Measurements from ENCODE around the gene FGGY. TPM values are rescaled to one million over a fixed set of nuclear protein-coding genes. Genes with fewer than 3 reads are reported as not detected.
"Not testable (repeated sequence)": the region's sequence is repeated elsewhere in the genome, so short reads cannot be mapped to it uniquely, and the experiment has no call there.

The FGGY gene
- total and polyA plus RNA-seq, 4 donors: 5.3 to 25.1 (median 11.9) TPM

GRCh38 chr1:59597420-59598119 is 300.7 kb downstream of the FGGY start:
- Histone ChIP-seq H3K4me1 (ENCODE audit: control insufficient read depth in 1 of 2, insufficient read depth in 2 of 2, low read length in 2 of 2) (peaks cover 0 to 2% of the 10 kb centered on the region in 2 donors), H3K27ac (ENCODE audit: low read depth in 1 of 2, low read length in 2 of 2) (no peak overlapping the region), H3K4me3 (ENCODE audit: low read length in 2 of 2) (no peak overlapping the region), H3K9me3 (ENCODE audit: control insufficient read depth, low read length) (no peaks in the 10 kb centered on the region), H3K36me3 (ENCODE audit: control insufficient read depth in 1 of 2, insufficient read depth in 2 of 2, low read length in 1 of 2) (no peaks in the 10 kb centered on the region), H3K27me3 (ENCODE audit: control insufficient read depth in 1 of 2, insufficient read depth in 2 of 2, low read length in 1 of 2) (no peaks in the 10 kb centered on the region)
- DNase-seq (no peak), ATAC-seq (ENCODE audit: low FRiP score) (no peak)
- 96 to 98% methylated on average over 8 of the region's 8 CpGs for WGBS, 2 donors
- intact Hi-C loops (cut with DNase I): no loop called here

GRCh38 chr1:59598120-59598440 is 301.2 kb downstream of the FGGY start:
- ATAC-seq (ENCODE audit: low FRiP score) (no peak), DNase-seq (no peak)
- Histone ChIP-seq H3K4me3 (ENCODE audit: low read length in 2 of 2) (no peak overlapping the region), H3K36me3 (ENCODE audit: control insufficient read depth in 1 of 2, insufficient read depth in 2 of 2, low read length in 1 of 2) (no peaks in the 10 kb centered on the region), H3K4me1 (ENCODE audit: control insufficient read depth in 1 of 2, insufficient read depth in 2 of 2, low read length in 2 of 2) (peaks cover 0 to 2% of the 10 kb centered on the region in 2 donors), H3K27me3 (ENCODE audit: control insufficient read depth in 1 of 2, insufficient read depth in 2 of 2, low read length in 1 of 2) (no peaks in the 10 kb centered on the region), H3K9me3 (ENCODE audit: control insufficient read depth, low read length) (no peaks in the 10 kb centered on the region), H3K27ac (ENCODE audit: low read depth in 1 of 2, low read length in 2 of 2) (no peak overlapping the region)
- intact Hi-C loops (cut with DNase I): no loop called here

GRCh38 chr1:59601041-59601441 is 304.1 kb downstream of the FGGY start:
- DNase-seq (peak; percentile 58 to 81), ATAC-seq (ENCODE audit: low FRiP score) (no peak)
- intact Hi-C loops (cut with DNase I): no loop called here
- Histone ChIP-seq H3K4me1 (ENCODE audit: control insufficient read depth in 1 of 2, insufficient read depth in 2 of 2, low read length in 2 of 2) (peaks cover 0 to 2% of the 10 kb centered on the region in 2 donors), H3K27me3 (ENCODE audit: control insufficient read depth in 1 of 2, insufficient read depth in 2 of 2, low read length in 1 of 2) (no peaks in the 10 kb centered on the region), H3K4me3 (ENCODE audit: low read length in 2 of 2) (no peak overlapping the region), H3K9me3 (ENCODE audit: control insufficient read depth, low read length) (no peaks in the 10 kb centered on the region), H3K27ac (ENCODE audit: low read depth in 1 of 2, low read length in 2 of 2) (peak overlapping the region in 1 of 2 donors; percentile 61), H3K36me3 (ENCODE audit: control insufficient read depth in 1 of 2, insufficient read depth in 2 of 2, low read length in 1 of 2) (no peaks in the 10 kb centered on the region)
- whole genome bisulfite sequencing, 2 donors: 16 to 25% methylated on average over 11 of the region's 11 CpGs

- Histone ChIP-seq H3K9me3 (ENCODE audit: control insufficient read depth, low read length) (no peaks in the 10 kb centered on the region), H3K4me1 (ENCODE audit: control insufficient read depth in 1 of 2, insufficient read depth in 2 of 2, low read length in 2 of 2) (peaks cover 0 to 2% of the 10 kb centered on the region in 2 donors), H3K4me3 (ENCODE audit: low read length in 2 of 2) (no peak overlapping the region), H3K27me3 (ENCODE audit: control insufficient read depth in 1 of 2, insufficient read depth in 2 of 2, low read length in 1 of 2) (no peaks in the 10 kb centered on the region), H3K36me3 (ENCODE audit: control insufficient read depth in 1 of 2, insufficient read depth in 2 of 2, low read length in 1 of 2) (no peaks in the 10 kb centered on the region), H3K27ac (ENCODE audit: low read depth in 1 of 2, low read length in 2 of 2) (peak overlapping the region in 1 of 2 donors; percentile 60)
- ATAC-seq (ENCODE audit: low FRiP score): no peak
- no peak for DNase-seq
- intact Hi-C loops (cut with DNase I): no loop called here
Observed at GRCh38 chr1:59601811-59602210, 304.9 kb downstream of the FGGY start.

- intact Hi-C loops (cut with DNase I): no loop called here
- Histone ChIP-seq H3K27ac (ENCODE audit: low read depth in 1 of 2, low read length in 2 of 2) (no peak overlapping the region), H3K36me3 (ENCODE audit: control insufficient read depth in 1 of 2, insufficient read depth in 2 of 2, low read length in 1 of 2) (peaks cover 0 to 2% of the 10 kb centered on the region in 2 donors), H3K27me3 (ENCODE audit: control insufficient read depth in 1 of 2, insufficient read depth in 2 of 2, low read length in 1 of 2) (no peaks in the 10 kb centered on the region), H3K4me3 (ENCODE audit: low read length in 2 of 2) (no peak overlapping the region), H3K4me1 (ENCODE audit: control insufficient read depth in 1 of 2, insufficient read depth in 2 of 2, low read length in 2 of 2) (peaks cover 0 to 2% of the 10 kb centered on the region in 2 donors), H3K9me3 (ENCODE audit: control insufficient read depth, low read length) (no peaks in the 10 kb centered on the region)
- ATAC-seq (ENCODE audit: low FRiP score): no peak
- no peak for DNase-seq
Observed at GRCh38 chr1:59604191-59604590, 307.3 kb downstream of the FGGY start.

GRCh38 chr1:59605184-59605583 is 308.3 kb downstream of the FGGY start:
- 92 to 93% methylated on average over 3 of the region's 3 CpGs for WGBS, 2 donors
- no peaks in the 10 kb centered on the region for H3K9me3 ChIP-seq (ENCODE audit: control insufficient read depth, low read length)
- peaks cover 0 to 2% of the 10 kb centered on the region in 2 donors for H3K4me1 ChIP-seq (ENCODE audit: control insufficient read depth in 1 of 2, insufficient read depth in 2 of 2, low read length in 2 of 2)
- ATAC-seq (ENCODE audit: low FRiP score) (no peak), DNase-seq (no peak)
- H3K36me3 ChIP-seq (ENCODE audit: control insufficient read depth in 1 of 2, insufficient read depth in 2 of 2, low read length in 1 of 2): peaks cover 0 to 3% of the 10 kb centered on the region in 2 donors
- no peak overlapping the region for H3K4me3 ChIP-seq (ENCODE audit: low read length in 2 of 2)
- H3K27me3 ChIP-seq (ENCODE audit: control insufficient read depth in 1 of 2, insufficient read depth in 2 of 2, low read length in 1 of 2): no peaks in the 10 kb centered on the region
- intact Hi-C loops (cut with DNase I): no loop called here
- H3K27ac ChIP-seq (ENCODE audit: low read depth in 1 of 2, low read length in 2 of 2): no peak overlapping the region

- Histone ChIP-seq H3K27ac (ENCODE audit: low read depth in 1 of 2, low read length in 2 of 2) (no peak overlapping the region), H3K4me3 (ENCODE audit: low read length in 2 of 2) (no peak overlapping the region), H3K36me3 (ENCODE audit: control insufficient read depth in 1 of 2, insufficient read depth in 2 of 2, low read length in 1 of 2) (peaks cover 0 to 3% of the 10 kb centered on the region in 2 donors), H3K9me3 (ENCODE audit: control insufficient read depth, low read length) (peaks cover 2% of the 10 kb centered on the region), H3K4me1 (ENCODE audit: control insufficient read depth in 1 of 2, insufficient read depth in 2 of 2, low read length in 2 of 2) (peaks cover 0 to 2% of the 10 kb centered on the region in 2 donors), H3K27me3 (ENCODE audit: control insufficient read depth in 1 of 2, insufficient read depth in 2 of 2, low read length in 1 of 2) (no peaks in the 10 kb centered on the region)
- intact Hi-C loops (cut with DNase I): no loop called here
- 0 to 25% methylated on average over 1 of the region's 1 CpG for WGBS, 2 donors
- no peak for ATAC-seq (ENCODE audit: low FRiP score)
- DNase-seq: no peak
Observed at GRCh38 chr1:59605761-59606160, 308.9 kb downstream of the FGGY start.

- Histone ChIP-seq H3K27me3 (ENCODE audit: control insufficient read depth in 1 of 2, insufficient read depth in 2 of 2, low read length in 1 of 2) (no peaks in the 10 kb centered on the region), H3K27ac (ENCODE audit: low read depth in 1 of 2, low read length in 2 of 2) (no peak overlapping the region), H3K4me3 (ENCODE audit: low read length in 2 of 2) (no peak overlapping the region), H3K4me1 (ENCODE audit: control insufficient read depth in 1 of 2, insufficient read depth in 2 of 2, low read length in 2 of 2) (no peaks in the 10 kb centered on the region), H3K9me3 (ENCODE audit: control insufficient read depth, low read length) (peaks cover 2% of the 10 kb centered on the region), H3K36me3 (ENCODE audit: control insufficient read depth in 1 of 2, insufficient read depth in 2 of 2, low read length in 1 of 2) (peaks cover 0 to 3% of the 10 kb centered on the region in 2 donors)
- ATAC-seq (ENCODE audit: low FRiP score): no peak
- DNase-seq: no peak
- intact Hi-C loops (cut with DNase I): no loop called here
- 98 to 100% methylated on average over 1 of the region's 1 CpG for WGBS, 2 donors
Observed at GRCh38 chr1:59609245-59609644, 312.4 kb downstream of the FGGY start.

GRCh38 chr1:59610499-59610898 is 313.6 kb downstream of the FGGY start:
- H3K27ac ChIP-seq (ENCODE audit: low read depth in 1 of 2, low read length in 2 of 2); H3K27me3 ChIP-seq (ENCODE audit: control insufficient read depth in 1 of 2, insufficient read depth in 2 of 2, low read length in 1 of 2); DNase-seq; intact Hi-C loops (cut with DNase I); H3K4me1 ChIP-seq (ENCODE audit: control insufficient read depth in 1 of 2, insufficient read depth in 2 of 2, low read length in 2 of 2); H3K9me3 ChIP-seq (ENCODE audit: control insufficient read depth, low read length); H3K4me3 ChIP-seq (ENCODE audit: low read length in 2 of 2); H3K36me3 ChIP-seq (ENCODE audit: control insufficient read depth in 1 of 2, insufficient read depth in 2 of 2, low read length in 1 of 2); ATAC-seq (ENCODE audit: low FRiP score): not testable (repeated sequence)
- 97 to 98% methylated on average over 13 of the region's 13 CpGs for WGBS, 2 donors
